ENCODE data around the gene CDC25C.
"Not testable (repeated sequence)": the region's sequence is repeated elsewhere in the genome, so short reads cannot be mapped to it uniquely, and the experiment has no call there.

DNA sequence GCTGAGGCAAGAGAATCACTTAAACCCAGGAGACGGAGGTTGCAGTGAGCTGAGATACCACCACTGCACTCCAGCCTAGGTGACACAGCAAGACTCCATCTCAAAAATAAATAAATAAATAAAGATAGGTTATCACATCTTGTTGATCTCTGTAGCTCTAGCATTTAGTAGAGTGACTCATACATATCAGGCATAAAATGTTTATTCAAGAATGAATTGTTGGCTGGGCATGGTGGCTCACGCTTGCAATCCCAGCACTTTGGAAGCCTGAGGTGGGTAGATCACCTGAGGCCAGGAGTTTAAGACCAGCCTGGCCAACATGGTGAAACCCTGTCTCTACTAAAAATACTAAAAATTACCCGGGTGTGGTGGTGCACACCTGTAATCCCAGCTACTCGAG, 13.4 kb downstream of the CDC25C start:
- TF ChIP-seq, protein P1, sequence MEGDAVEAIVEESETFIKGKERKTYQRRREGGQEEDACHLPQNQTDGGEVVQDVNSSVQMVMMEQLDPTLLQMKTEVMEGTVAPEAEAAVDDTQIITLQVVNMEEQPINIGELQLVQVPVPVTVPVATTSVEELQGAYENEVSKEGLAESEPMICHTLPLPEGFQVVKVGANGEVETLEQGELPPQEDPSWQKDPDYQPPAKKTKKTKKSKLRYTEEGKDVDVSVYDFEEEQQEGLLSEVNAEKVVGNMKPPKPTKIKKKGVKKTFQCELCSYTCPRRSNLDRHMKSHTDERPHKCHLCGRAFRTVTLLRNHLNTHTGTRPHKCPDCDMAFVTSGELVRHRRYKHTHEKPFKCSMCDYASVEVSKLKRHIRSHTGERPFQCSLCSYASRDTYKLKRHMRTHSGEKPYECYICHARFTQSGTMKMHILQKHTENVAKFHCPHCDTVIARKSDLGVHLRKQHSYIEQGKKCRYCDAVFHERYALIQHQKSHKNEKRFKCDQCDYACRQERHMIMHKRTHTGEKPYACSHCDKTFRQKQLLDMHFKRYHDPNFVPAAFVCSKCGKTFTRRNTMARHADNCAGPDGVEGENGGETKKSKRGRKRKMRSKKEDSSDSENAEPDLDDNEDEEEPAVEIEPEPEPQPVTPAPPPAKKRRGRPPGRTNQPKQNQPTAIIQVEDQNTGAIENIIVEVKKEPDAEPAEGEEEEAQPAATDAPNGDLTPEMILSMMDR (conservative IDR thresholded peaks at IDR 0.05; ENCODE audit: low read depth, low read length), result not testable (repeated sequence)
- TF ChIP-seq POLR2A (IDR thresholded peaks at IDR 0.05; ENCODE audit: low read depth, low read length), result not testable (repeated sequence)

Measured in IMR-90 (cell line).